ENCODE data around the gene DNAH1.
"Not testable (repeated sequence)": the region's sequence is repeated elsewhere in the genome, so short reads cannot be mapped to it uniquely, and the experiment has no call there.

The DNAH1 gene

GRCh38 chr3:52313774-52314188 lies 2.3 kb upstream of the DNAH1 start:
- no peak for DNase-seq

- DNase-seq: no peak
Measured at GRCh38 chr3:52314489-52314888, 1.6 kb upstream of the DNAH1 start.

GRCh38 chr3:52315006-52315405 lies 1.1 kb upstream of the DNAH1 start:
- no peak for DNase-seq

GRCh38 chr3:52317208-52318000 lies 1.3 kb downstream of the DNAH1 start:
- no peak for DNase-seq

GRCh38 chr3:52318186-52318816 lies 2.2 kb downstream of the DNAH1 start:
- DNase-seq: no peak

GRCh38 chr3:52319921-52320595 lies 3.9 kb downstream of the DNAH1 start:
- DNase-seq: no peak

GRCh38 chr3:52321481-52321880 lies 5.4 kb downstream of the DNAH1 start:
- DNase-seq: no peak

GRCh38 chr3:52322466-52322865 lies 6.3 kb downstream of the DNAH1 start:
- no peak for DNase-seq

GRCh38 chr3:52323526-52324295 lies 7.6 kb downstream of the DNAH1 start:
- no peak for DNase-seq

GRCh38 chr3:52324676-52325075 lies 8.6 kb downstream of the DNAH1 start:
- no peak for DNase-seq

GRCh38 chr3:52325686-52326085 lies 9.6 kb downstream of the DNAH1 start:
- no peak for DNase-seq

- DNase-seq: no peak
Measured at GRCh38 chr3:52326976-52327375, 10.9 kb downstream of the DNAH1 start.

- DNase-seq: no peak
Measured at GRCh38 chr3:52327486-52328290, 11.6 kb downstream of the DNAH1 start.

- DNase-seq: no peak
Measured at GRCh38 chr3:52328536-52329080, 12.5 kb downstream of the DNAH1 start.

- no peak for DNase-seq
Measured at GRCh38 chr3:52330194-52330805, 14.2 kb downstream of the DNAH1 start.

- DNase-seq: no peak
Measured at GRCh38 chr3:52331091-52331490, 15.0 kb downstream of the DNAH1 start.

- no peak for DNase-seq
Measured at GRCh38 chr3:52331906-52332305, 15.8 kb downstream of the DNAH1 start.

- no peak for DNase-seq
Measured at GRCh38 chr3:52333869-52334557, 17.9 kb downstream of the DNAH1 start.

- DNase-seq: not testable (repeated sequence)
Measured at GRCh38 chr3:52338131-52338530, 22.0 kb downstream of the DNAH1 start.

- DNase-seq: peak; percentile 38
Measured at GRCh38 chr3:52339612-52340011, 23.5 kb downstream of the DNAH1 start.

GRCh38 chr3:52341123-52341522 lies 25.0 kb downstream of the DNAH1 start:
- DNase-seq: no peak

Data from NCI-H1092 (cell line).